ENCODE measurements around the gene PPP1R12B. TPM values are rescaled to one million over a fixed set of nuclear protein-coding genes. Genes with fewer than 3 reads are reported as not detected.

Gene PPP1R12B
- total and polyA plus RNA-seq, 2 donors (not counting 3 experiments of a cell fraction or from before 2014, with no cell fraction given): 8.4 to 11.5 TPM

- Histone ChIP-seq H2AFZ (ENCODE audit: low read depth, low read length) (no peak overlapping the region), H3K9me1 (replicated peaks; ENCODE audit: control insufficient read depth, extremely low read depth, insufficient read depth, low read length) (no peaks in the 10 kb centered on the region), H3K9me3 (replicated peaks; ENCODE audit: control insufficient read depth, insufficient read depth, low read length) (no peaks in the 10 kb centered on the region), H3K36me3 (ENCODE audit: control insufficient read depth in 2 of 2, extremely low read depth in 1 of 2, insufficient read depth in 2 of 2, low read length in 2 of 2) (no peaks in the 10 kb centered on the region), H3K79me2 (ENCODE audit: control insufficient read depth, insufficient read depth, low read length) (no peaks in the 10 kb centered on the region), H3K4me1 (ENCODE audit: control insufficient read depth, extremely low read depth, insufficient read depth, low read length) (peaks cover 20% of the 10 kb centered on the region), H3K27me3 (ENCODE audit: control insufficient read depth in 2 of 2, insufficient read depth in 2 of 2, low read length in 2 of 2) (no peaks in the 10 kb centered on the region), H3K4me3 (replicated peaks in 1 of 3; ENCODE audit: insufficient read depth in 1 of 3, low read depth in 1 of 3, low read length in 3 of 3) (no peak overlapping the region), H4K20me1 (replicated peaks; ENCODE audit: control insufficient read depth, extremely low read depth, insufficient read depth, low read length) (no peaks in the 10 kb centered on the region), H3K27ac (ENCODE audit: insufficient read depth, low read depth, low read length) (no peak overlapping the region), H3K4me2 (ENCODE audit: insufficient read depth, low read length) (no peak overlapping the region), H3K9ac (replicated peaks; ENCODE audit: extremely low read depth, insufficient read depth, low read length) (no peak overlapping the region)
- ChIA-PET CTCF (no interaction called here), POLR2A (no interaction called here)
- dilution Hi-C loops (cut with MboI; ENCODE audit: extremely low pct_ligation_motif_present, low sequenced_read_pairs): no loop called here
- BruUV-seq (replicated peaks): no TSS peak
- no peak for TF ChIP-seq FOS (IDR thresholded peaks at IDR 0.05; ENCODE audit: borderline replicate concordance, insufficient read depth, low read length)
- TF ChIP-seq CTCF (IDR thresholded peaks at IDR 0.05; ENCODE audit: extremely low read depth in 1 of 2, insufficient read depth in 1 of 2, low read depth in 1 of 2, low read length in 2 of 2): no peak
- no peak for TF ChIP-seq JUN (IDR thresholded peaks at IDR 0.05; ENCODE audit: borderline replicate concordance, insufficient read depth, insufficient read length, low read depth)
- no peak for TF ChIP-seq EZH2 (IDR thresholded peaks at IDR 0.05; ENCODE audit: borderline replicate concordance, low read depth, low read length, severe bottlenecking)
- no peak for TF ChIP-seq MAX (IDR thresholded peaks at IDR 0.05; ENCODE audit: insufficient read depth, insufficient read length)
- no peak for TF ChIP-seq GATA2 (IDR thresholded peaks at IDR 0.05; ENCODE audit: insufficient read depth, insufficient read length, low read depth, low read length)
- no peak for TF ChIP-seq POLR2A (IDR thresholded peaks at IDR 0.05; ENCODE audit: low read depth, low read length)
- TF ChIP-seq POLR2AphosphoS5 (IDR thresholded peaks at IDR 0.05; ENCODE audit: insufficient read depth, low read depth, low read length): no peak
- TF ChIP-seq MYC (IDR thresholded peaks at IDR 0.05; ENCODE audit: low read depth, low read length): no peak
- intact Hi-C loops (cut with micrococcal nuclease): no loop called here
- DNase-seq (ENCODE audit: low read depth, low spot score): no peak
- no peak for FAIRE-seq
Observed at GRCh38 chr1:202593845-202594244, 245.3 kb downstream of the PPP1R12B start.
